GM12873 (cell line): ENCODE results near the gene ITPK1.

ENCODE experiments used
- TF ChIP-seq, protein P1 (sequence below): IDR thresholded peaks from 2 replicates; pipeline ENCODE4 v1.5.1; 2012; ENCODE audit warnings: low read depth, mild to moderate bottlenecking, moderate library complexity, low read length, control low read depth; ENCODE audit not compliant: insufficient read depth; ENCODE audit errors: missing control alignments

ITPK1 gene

GRCh38 chr14:93073358-93073707, 42.4 kb downstream of the ITPK1 start:
- TF ChIP-seq, protein P1, sequence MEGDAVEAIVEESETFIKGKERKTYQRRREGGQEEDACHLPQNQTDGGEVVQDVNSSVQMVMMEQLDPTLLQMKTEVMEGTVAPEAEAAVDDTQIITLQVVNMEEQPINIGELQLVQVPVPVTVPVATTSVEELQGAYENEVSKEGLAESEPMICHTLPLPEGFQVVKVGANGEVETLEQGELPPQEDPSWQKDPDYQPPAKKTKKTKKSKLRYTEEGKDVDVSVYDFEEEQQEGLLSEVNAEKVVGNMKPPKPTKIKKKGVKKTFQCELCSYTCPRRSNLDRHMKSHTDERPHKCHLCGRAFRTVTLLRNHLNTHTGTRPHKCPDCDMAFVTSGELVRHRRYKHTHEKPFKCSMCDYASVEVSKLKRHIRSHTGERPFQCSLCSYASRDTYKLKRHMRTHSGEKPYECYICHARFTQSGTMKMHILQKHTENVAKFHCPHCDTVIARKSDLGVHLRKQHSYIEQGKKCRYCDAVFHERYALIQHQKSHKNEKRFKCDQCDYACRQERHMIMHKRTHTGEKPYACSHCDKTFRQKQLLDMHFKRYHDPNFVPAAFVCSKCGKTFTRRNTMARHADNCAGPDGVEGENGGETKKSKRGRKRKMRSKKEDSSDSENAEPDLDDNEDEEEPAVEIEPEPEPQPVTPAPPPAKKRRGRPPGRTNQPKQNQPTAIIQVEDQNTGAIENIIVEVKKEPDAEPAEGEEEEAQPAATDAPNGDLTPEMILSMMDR: no peak

DNA sequence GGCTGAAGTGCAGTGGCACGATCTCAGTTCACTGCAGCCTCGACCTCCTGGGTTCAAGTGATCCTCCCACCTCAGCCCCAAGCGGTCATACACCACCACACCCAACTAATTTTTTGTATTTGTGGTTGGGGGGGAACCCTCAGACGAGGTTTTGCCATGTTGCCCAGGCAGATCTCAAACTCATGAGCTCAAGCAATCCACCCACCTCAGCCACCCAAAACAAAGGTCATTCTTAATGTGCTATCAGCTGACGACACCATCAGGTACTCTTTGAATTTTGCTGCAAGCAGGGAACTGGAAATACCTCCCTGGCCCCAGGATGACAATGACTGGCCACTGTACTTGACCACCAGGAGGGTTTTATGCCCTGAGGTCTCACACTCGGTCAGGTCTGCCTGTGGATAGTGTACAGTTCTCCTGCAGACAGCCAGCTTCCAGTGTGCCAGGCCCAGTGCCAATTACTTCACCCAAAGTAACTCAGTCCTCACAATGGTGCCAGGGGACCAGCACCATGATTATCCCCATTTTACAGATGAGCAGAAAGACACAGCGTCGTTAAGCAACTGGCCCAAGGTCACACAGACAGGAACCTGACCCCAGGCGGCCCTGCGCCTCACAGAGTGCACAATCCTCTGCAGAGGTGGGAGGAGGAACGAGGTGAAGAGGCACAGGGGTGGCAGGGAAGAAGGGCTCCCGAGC, 42.9 kb downstream of the ITPK1 start:
- TF ChIP-seq, protein P1: no peak

DNA sequence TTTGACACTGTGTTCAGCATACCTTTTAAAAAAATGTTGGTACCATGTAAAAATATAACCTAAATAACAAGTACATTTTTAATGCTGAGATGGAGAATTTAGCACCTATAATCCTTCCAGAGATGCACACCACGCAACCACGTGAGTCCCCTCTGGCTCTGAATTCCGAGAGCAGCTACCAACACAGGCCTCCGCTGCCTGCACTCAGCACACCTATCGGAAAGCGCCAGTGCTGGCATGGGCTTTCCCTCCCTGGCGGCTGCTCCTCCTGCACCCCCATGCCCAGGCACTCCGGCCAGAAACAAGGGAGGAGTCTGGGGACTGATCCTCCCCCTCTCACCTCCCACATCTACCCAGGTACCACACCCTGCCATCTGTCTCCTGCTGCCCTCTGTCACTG, 47.0 kb downstream of the ITPK1 start:
- TF ChIP-seq, protein P1: no peak

GRCh38 chr14:93067088-93067487, 48.6 kb downstream of the ITPK1 start:
- TF ChIP-seq, protein P1: no peak

DNA sequence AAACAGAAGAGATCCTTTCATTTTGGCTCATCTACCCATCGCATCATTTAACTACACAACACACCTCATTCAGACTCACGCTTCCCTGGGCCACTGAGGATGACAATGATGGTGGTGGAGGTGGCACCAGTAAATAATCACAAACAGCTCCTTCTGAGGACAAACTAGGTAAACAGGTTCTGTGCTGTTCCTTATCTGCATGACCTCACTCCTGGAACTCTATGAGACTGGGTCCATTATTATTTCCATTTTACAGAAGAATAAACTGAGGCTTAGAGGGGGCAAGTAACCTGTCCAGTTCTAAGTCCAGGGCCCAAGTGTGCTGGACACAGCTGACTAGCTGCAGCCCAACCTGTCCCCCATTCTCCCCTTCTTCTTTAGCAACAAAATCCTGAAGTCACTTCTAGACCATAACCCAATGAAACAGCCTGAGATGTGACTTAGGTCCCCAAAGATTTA, 50.4 kb downstream of the ITPK1 start:
- TF ChIP-seq, protein P1: no peak

DNA sequence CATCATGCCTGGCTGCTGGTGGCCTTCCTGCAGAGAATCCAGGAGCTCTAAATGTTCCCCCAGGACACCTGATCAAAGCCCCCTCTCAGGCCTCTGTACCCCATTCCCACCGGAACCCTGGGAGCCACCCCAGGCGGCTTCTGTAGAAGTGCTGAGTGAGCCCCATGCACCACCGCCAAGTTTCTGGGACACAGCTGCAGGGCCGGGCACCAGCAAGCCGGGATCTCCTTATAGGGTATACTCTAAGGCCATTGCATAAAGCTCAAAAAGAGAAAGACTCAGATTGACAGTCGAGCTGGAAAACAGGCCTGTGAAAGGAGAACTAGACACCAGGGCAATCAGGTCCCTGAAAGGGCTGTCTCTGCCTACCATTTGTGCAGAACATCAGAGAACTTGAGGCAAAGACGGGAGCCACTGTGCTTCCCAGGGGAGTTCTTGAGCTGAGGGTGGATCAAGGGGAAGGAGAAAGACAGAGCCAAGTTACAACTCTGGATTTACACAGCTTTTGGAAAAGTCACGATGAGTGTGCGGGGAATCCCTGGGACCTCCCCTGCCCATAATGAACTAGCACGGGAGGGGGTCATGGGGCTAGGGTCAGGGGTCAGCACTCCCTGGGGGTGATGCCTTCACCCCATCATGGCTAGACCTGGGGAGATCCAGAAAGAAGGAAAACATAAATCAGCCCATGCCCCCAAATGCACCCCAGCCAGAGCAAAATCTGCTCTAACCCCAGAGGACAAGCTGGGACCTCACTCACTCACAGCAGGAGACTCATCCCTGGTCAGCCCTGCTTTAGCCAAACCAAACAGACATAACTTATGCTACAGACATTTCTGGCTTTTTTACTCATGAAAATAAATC, 51.1 kb downstream of the ITPK1 start:
- TF ChIP-seq, protein P1: no peak

DNA sequence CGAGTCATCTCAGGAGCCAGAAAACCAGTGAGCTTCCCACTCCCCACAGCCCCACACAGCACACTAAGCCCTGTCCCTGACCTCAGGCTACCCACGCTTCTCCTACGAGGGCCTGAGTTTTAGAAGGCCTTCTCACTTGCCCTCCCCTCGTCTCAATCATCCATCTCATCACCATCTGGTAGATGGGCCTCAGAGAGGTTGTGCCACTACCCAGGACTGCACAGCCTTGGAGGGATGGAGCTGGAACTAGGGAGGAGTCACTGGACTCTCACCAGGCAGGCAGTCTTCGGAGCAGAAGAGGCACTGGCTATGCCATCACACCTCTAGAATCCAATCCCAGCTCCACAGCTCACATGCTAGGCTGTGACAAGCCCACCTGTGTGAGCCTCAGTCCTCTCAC, 52.3 kb downstream of the ITPK1 start:
- TF ChIP-seq, protein P1: no peak
